Neural progenitor cell (in vitro differentiated cells): Measurements from ENCODE around the gene WDR37. TPM values are rescaled to one million over a fixed set of nuclear protein-coding genes. Genes with fewer than 3 reads are reported as not detected.

Experiments
- DNase-seq: peaks from one replicate; pipeline ENCODE4 v3.0.0-alpha.2; 2016; ENCODE audit warnings: low spot score
- H2AFZ ChIP-seq: fragments of 200-600 bp; sonication (generic); replicated peaks from 2 replicates; pipeline ENCODE4 v1.6.1; 2016; ENCODE audit warnings: antibody characterized with exemption
- H3F3A ChIP-seq: fragments of 200-600 bp; sonication (generic); 2 replicates; pipeline ENCODE4 v1.6.1; 2016; ENCODE audit warnings: antibody characterized with exemption, low read depth
- H3K27ac ChIP-seq: fragments of 200-600 bp; sonication (generic); 2 replicates; pipeline ENCODE4 v1.5.1; 2016; ENCODE audit warnings: mild to moderate bottlenecking
- H3K27me3 ChIP-seq: fragments of 200-600 bp; sonication (generic); 2 replicates; pipeline ENCODE4 v1.6.1; 2016; ENCODE audit warnings: mild to moderate bottlenecking, moderate library complexity
- H3K36me3 ChIP-seq: fragments of 200-600 bp; sonication (generic); 2 replicates; pipeline ENCODE4 v1.5.1; 2016
- H3K4me1 ChIP-seq: fragments of 200-600 bp; sonication (generic); 2 replicates; pipeline ENCODE4 v1.6.1; 2016; ENCODE audit warnings: mixed run types
- H3K4me2 ChIP-seq: fragments of 200-600 bp; sonication (generic); 2 replicates; pipeline ENCODE4 v1.6.1; 2016
- H3K4me3 ChIP-seq: fragments of 200-600 bp; sonication (generic); 2 replicates; pipeline ENCODE4 v1.5.1; 2016
- H3K79me2 ChIP-seq: fragments of 200-600 bp; sonication (generic); 2 replicates; pipeline ENCODE4 v1.6.1; 2016; ENCODE audit warnings: low read depth
- H3K9ac ChIP-seq: fragments of 200-600 bp; sonication (generic); 2 replicates; pipeline ENCODE4 v1.6.1; 2016
- H3K9me3 ChIP-seq: fragments of 200-600 bp; sonication (generic); 2 replicates; pipeline ENCODE4 v1.5.1; 2016; ENCODE audit warnings: low read depth
- H4K20me1 ChIP-seq: fragments of 200-600 bp; sonication (generic); 2 replicates; pipeline ENCODE4 v1.6.1; 2016; ENCODE audit warnings: low read depth
- H3K27ac Mint-ChIP-seq: 3 replicates; pipeline ENCODE4 v1.8.0; 2021; ENCODE audit warnings: mixed read lengths
- H3K27me3 Mint-ChIP-seq: 2 replicates; pipeline ENCODE4 v1.8.0; 2022; ENCODE audit warnings: low read depth, mild to moderate bottlenecking, inconsistent platforms, moderate library complexity, mixed read lengths; ENCODE audit not compliant: insufficient read depth
- H3K36me3 Mint-ChIP-seq: 3 replicates; pipeline ENCODE4 v1.8.0; 2021; ENCODE audit warnings: mixed read lengths
- H3K4me1 Mint-ChIP-seq: 3 replicates; pipeline ENCODE4 v1.8.0; 2021; ENCODE audit warnings: mixed read lengths
- H3K4me3 Mint-ChIP-seq: 3 replicates; pipeline ENCODE4 v1.8.0; 2021; ENCODE audit warnings: mild to moderate bottlenecking, moderate library complexity, mixed read lengths
- H3K9me3 Mint-ChIP-seq: 3 replicates; pipeline ENCODE4 v1.8.0; 2020; ENCODE audit warnings: mixed read lengths
- EZH2 ChIP-seq: fragments of 200-600 bp; sonication (generic); IDR thresholded peaks from 2 replicates; pipeline ENCODE4 v1.6.1; 2017; ENCODE audit warnings: antibody characterized with exemption, mild to moderate bottlenecking, moderate library complexity
- EZH2phosphoT487 ChIP-seq: fragments of 200-600 bp; sonication (generic); IDR thresholded peaks from 2 replicates; pipeline ENCODE4 v1.6.1; 2017; ENCODE audit warnings: antibody characterized with exemption
- total RNA-seq: library from RNA; depleted of rRNA; stranded (reverse); fragments of >200 nt; gene quantifications from 2 replicates; pipeline ENCODE4 v1.2.3, GENCODE V29; 2015; ENCODE audit warnings: low replicate concordance
- TF ChIP-seq, protein P1 (sequence below): fragments of 200-600 bp; sonication (generic); IDR thresholded peaks from 2 replicates; pipeline ENCODE4 v1.5.1; 2017; ENCODE audit warnings: antibody characterized with exemption, mild to moderate bottlenecking

Gene WDR37
- total RNA-seq, 1 donor from 2014 or later: 14.7 TPM

DNA sequence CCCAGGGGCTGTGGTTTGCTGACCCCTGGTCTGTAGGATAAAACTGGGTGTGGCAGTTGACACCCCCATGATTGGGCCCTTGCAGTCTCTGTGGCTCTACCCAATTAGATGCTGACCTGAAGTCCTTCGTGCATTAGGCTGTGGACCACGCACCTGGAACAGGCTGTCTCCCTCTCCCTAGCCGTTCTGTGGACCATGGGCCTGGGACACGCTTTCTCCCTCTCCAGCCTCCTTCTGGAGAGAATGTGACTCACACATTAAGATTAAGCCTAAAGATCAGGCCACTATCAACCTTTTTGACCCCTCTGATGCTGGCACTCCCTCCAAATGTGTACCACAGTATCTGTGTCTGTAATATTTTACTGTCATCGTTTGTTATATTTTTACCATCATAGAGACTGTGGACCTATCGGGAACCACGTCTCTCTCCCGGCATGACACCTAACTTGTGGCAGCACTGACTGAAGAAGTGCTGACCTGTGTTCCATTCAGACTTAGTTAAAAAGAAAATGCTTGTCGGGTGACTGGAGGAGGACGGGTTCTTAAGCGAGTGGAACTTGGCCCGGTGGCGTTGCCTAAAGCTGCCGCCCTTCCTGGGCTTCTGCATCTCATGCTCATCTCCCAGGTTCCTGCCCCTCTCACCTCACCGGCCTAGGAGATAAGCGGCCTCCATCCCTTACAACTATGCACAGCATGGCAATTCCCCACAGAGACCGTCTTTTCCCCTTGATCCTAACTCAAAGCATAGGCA lies 92.8 kb downstream of the WDR37 start:
- Histone ChIP-seq H3K9me3 (peaks cover 8% of the 10 kb centered on the region), H3F3A (no peaks in the 10 kb centered on the region), H4K20me1 (no peaks in the 10 kb centered on the region), H3K27ac (no peak overlapping the region), H3K36me3 (peaks cover 5% of the 10 kb centered on the region), H3K4me2 (no peak overlapping the region), H3K4me1 (peaks cover 4% of the 10 kb centered on the region), H3K27me3 (no peaks in the 10 kb centered on the region), H3K79me2 (no peaks in the 10 kb centered on the region), H2AFZ (no peak overlapping the region), H3K4me3 (no peak overlapping the region), H3K9ac (no peak overlapping the region)
- no peak overlapping the region for H3K27ac Mint-ChIP-seq
- H3K4me3 Mint-ChIP-seq: no peak overlapping the region
- H3K9me3 Mint-ChIP-seq: peaks cover 12% of the 10 kb centered on the region
- no peak for TF ChIP-seq EZH2
- no peak for TF ChIP-seq EZH2phosphoT487
- TF ChIP-seq, protein P1, sequence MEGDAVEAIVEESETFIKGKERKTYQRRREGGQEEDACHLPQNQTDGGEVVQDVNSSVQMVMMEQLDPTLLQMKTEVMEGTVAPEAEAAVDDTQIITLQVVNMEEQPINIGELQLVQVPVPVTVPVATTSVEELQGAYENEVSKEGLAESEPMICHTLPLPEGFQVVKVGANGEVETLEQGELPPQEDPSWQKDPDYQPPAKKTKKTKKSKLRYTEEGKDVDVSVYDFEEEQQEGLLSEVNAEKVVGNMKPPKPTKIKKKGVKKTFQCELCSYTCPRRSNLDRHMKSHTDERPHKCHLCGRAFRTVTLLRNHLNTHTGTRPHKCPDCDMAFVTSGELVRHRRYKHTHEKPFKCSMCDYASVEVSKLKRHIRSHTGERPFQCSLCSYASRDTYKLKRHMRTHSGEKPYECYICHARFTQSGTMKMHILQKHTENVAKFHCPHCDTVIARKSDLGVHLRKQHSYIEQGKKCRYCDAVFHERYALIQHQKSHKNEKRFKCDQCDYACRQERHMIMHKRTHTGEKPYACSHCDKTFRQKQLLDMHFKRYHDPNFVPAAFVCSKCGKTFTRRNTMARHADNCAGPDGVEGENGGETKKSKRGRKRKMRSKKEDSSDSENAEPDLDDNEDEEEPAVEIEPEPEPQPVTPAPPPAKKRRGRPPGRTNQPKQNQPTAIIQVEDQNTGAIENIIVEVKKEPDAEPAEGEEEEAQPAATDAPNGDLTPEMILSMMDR: no peak
- H3K36me3 Mint-ChIP-seq: no peaks in the 10 kb centered on the region
- H3K4me1 Mint-ChIP-seq: peaks cover 15% of the 10 kb centered on the region
- DNase-seq: no peak
- peaks cover 18% of the 10 kb centered on the region for H3K27me3 Mint-ChIP-seq

DNA sequence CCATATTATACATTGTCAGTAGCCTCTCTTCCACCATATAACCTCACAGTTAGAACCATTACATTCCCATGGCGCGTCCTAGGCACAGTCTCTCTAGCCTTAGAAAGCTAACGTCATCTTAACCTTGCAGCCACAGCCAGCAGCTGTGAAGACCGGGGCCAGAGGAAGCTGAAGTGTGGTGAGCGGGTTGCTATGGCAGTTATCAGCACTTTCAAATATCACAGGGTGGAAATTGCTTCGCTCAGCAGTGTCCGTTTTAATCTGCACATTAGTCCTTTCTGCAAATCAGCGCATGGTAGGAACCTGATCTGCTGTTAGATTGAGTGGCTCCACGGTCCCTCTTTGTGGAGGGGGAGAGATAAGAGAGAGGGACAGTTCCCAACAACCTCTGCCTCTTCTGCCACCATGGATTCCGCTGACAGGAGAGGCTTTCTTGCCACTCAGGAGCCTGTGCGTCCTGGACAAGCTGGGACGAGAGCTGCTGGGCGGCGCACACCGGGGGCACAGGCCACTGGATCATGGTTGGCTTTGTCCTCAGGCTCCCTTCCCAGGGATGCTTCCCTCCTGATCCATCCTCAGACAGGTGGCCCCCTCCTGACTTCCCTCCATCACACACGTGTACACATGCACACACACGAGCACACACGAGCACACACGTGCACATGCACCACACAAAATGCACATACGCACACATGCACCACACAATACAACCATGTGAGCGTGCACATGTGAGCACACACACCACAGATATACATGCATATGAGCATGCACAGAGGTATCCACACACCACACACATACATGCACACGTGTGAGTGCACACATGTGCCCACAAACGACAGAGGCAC lies 93.8 kb downstream of the WDR37 start:
- no peak for DNase-seq
- H3K9me3 ChIP-seq: peaks cover 8% of the 10 kb centered on the region
- no peaks in the 10 kb centered on the region for H3K79me2 ChIP-seq
- peaks cover 5% of the 10 kb centered on the region for H3K36me3 ChIP-seq
- H3K27me3 Mint-ChIP-seq: peaks cover 18% of the 10 kb centered on the region
- peaks cover 12% of the 10 kb centered on the region for H3K9me3 Mint-ChIP-seq
- H3K4me2 ChIP-seq: no peak overlapping the region
- no peaks in the 10 kb centered on the region for H3K36me3 Mint-ChIP-seq
- no peaks in the 10 kb centered on the region for H3K27me3 ChIP-seq
- H4K20me1 ChIP-seq: no peaks in the 10 kb centered on the region
- no peaks in the 10 kb centered on the region for H3F3A ChIP-seq
- no peak overlapping the region for H3K4me3 ChIP-seq
- peaks cover 22% of the 10 kb centered on the region for H3K4me1 Mint-ChIP-seq
- TF ChIP-seq EZH2phosphoT487 (no peak), EZH2 (no peak)
- TF ChIP-seq, protein P1: no peak
- H3K4me1 ChIP-seq: peaks cover 8% of the 10 kb centered on the region
- H3K27ac Mint-ChIP-seq: peak overlapping the region; percentile 64
- H3K9ac ChIP-seq: no peak overlapping the region
- no peak overlapping the region for H3K4me3 Mint-ChIP-seq
- H3K27ac ChIP-seq: no peak overlapping the region
- H2AFZ ChIP-seq: no peak overlapping the region

GRCh38 chr10:1150638-1150955 lies 94.4 kb downstream of the WDR37 start:
- no peak for DNase-seq
- H3K4me2 ChIP-seq: no peak overlapping the region
- peaks cover 6% of the 10 kb centered on the region for H3K9me3 ChIP-seq
- H3K4me1 ChIP-seq: peaks cover 8% of the 10 kb centered on the region
- no peaks in the 10 kb centered on the region for H3K27me3 ChIP-seq
- no peak overlapping the region for H3K27ac ChIP-seq
- no peak overlapping the region for H3K9ac ChIP-seq
- Mint-ChIP-seq H3K27me3 (peaks cover 18% of the 10 kb centered on the region), H3K4me3 (no peak overlapping the region), H3K27ac (no peak overlapping the region), H3K36me3 (no peaks in the 10 kb centered on the region), H3K9me3 (peaks cover 12% of the 10 kb centered on the region), H3K4me1 (peaks cover 24% of the 10 kb centered on the region)
- no peak overlapping the region for H3K4me3 ChIP-seq
- no peaks in the 10 kb centered on the region for H4K20me1 ChIP-seq
- H3K79me2 ChIP-seq: no peaks in the 10 kb centered on the region
- TF ChIP-seq, protein P1: no peak
- TF ChIP-seq EZH2: no peak
- no peak for TF ChIP-seq EZH2phosphoT487
- no peaks in the 10 kb centered on the region for H3F3A ChIP-seq
- H2AFZ ChIP-seq: no peak overlapping the region
- H3K36me3 ChIP-seq: peaks cover 4% of the 10 kb centered on the region
